ENCODE results near the gene RARB. TPM values are rescaled to one million over a fixed set of nuclear protein-coding genes. Genes with fewer than 3 reads are reported as not detected.

Gene RARB
- polyA plus RNA-seq, 6 donors from 2014 or later = 0.13 to 0.17 TPM; not detected in 4

GRCh38 chr3:25542492-25543039, 114.5 kb downstream of the RARB start:
- DNase-seq (no peak), ATAC-seq (ENCODE audit: low read depth in 2 of 2) (no peak)
- Mint-ChIP-seq H3K4me1 (no peaks in the 10 kb centered on the region), H3K9me3 (peaks cover 0 to 3% (median 0%) of the 10 kb centered on the region in 7 donors), H3K27ac (peak overlapping the region in 1 of 6 donors; percentile 30), H3K36me3 (no peaks in the 10 kb centered on the region), H3K27me3 (peaks cover 0 to 18% (median 17%) of the 10 kb centered on the region in 3 donors), H3K4me3 (no peak overlapping the region)

GRCh38 chr3:25547103-25547502, 119.0 kb downstream of the RARB start:
- no peaks in the 10 kb centered on the region for H3K36me3 Mint-ChIP-seq
- no peak overlapping the region for H3K27ac Mint-ChIP-seq
- peaks cover 0 to 4% (median 0%) of the 10 kb centered on the region in 7 donors for H3K9me3 Mint-ChIP-seq
- no peak for ATAC-seq (ENCODE audit: low read depth in 2 of 2)
- H3K27me3 Mint-ChIP-seq = peaks cover 6 to 19% (median 16%) of the 10 kb centered on the region in 3 donors
- no peaks in the 10 kb centered on the region for H3K4me1 Mint-ChIP-seq
- DNase-seq = no peak
- no peak overlapping the region for H3K4me3 Mint-ChIP-seq

GRCh38 chr3:25547943-25548674, 120.0 kb downstream of the RARB start:
- Mint-ChIP-seq H3K9me3 (peaks cover 0 to 4% (median 0%) of the 10 kb centered on the region in 7 donors), H3K4me3 (no peak overlapping the region)

GRCh38 chr3:25548836-25549235, 120.8 kb downstream of the RARB start:
- no peak for ATAC-seq (ENCODE audit: low read depth in 2 of 2)
- Mint-ChIP-seq H3K27ac (no peak overlapping the region), H3K27me3 (peaks cover 9 to 20% (median 16%) of the 10 kb centered on the region in 3 donors), H3K36me3 (no peaks in the 10 kb centered on the region), H3K4me3 (no peak overlapping the region), H3K9me3 (peaks cover 0 to 4% (median 0%) of the 10 kb centered on the region in 7 donors), H3K4me1 (no peaks in the 10 kb centered on the region)
- DNase-seq = no peak

More at GRCh38 chr3:25547943-25548674, 120.0 kb downstream of the RARB start:
- DNase-seq (no peak), ATAC-seq (ENCODE audit: low read depth in 2 of 2) (no peak)
- no peak overlapping the region for H3K27ac Mint-ChIP-seq
- H3K4me1 Mint-ChIP-seq = no peaks in the 10 kb centered on the region
- H3K27me3 Mint-ChIP-seq = peaks cover 6 to 26% (median 16%) of the 10 kb centered on the region in 3 donors
- H3K36me3 Mint-ChIP-seq = no peaks in the 10 kb centered on the region

GRCh38 chr3:25552251-25552650, 124.2 kb downstream of the RARB start:
- Mint-ChIP-seq H3K27me3 (peaks cover 8 to 12% (median 11%) of the 10 kb centered on the region in 3 donors), H3K36me3 (no peaks in the 10 kb centered on the region), H3K9me3 (peaks cover 0 to 4% (median 0%) of the 10 kb centered on the region in 7 donors), H3K4me1 (no peaks in the 10 kb centered on the region), H3K4me3 (no peak overlapping the region), H3K27ac (no peak overlapping the region)
- DNase-seq = no peak
- no peak for ATAC-seq (ENCODE audit: low read depth in 2 of 2)

- no peak for ATAC-seq (ENCODE audit: low read depth in 2 of 2)
- Mint-ChIP-seq H3K9me3 (peaks cover 0 to 4% (median 0%) of the 10 kb centered on the region in 7 donors), H3K4me1 (no peaks in the 10 kb centered on the region), H3K4me3 (no peak overlapping the region), H3K27ac (no peak overlapping the region), H3K36me3 (no peaks in the 10 kb centered on the region), H3K27me3 (peaks cover 6 to 11% (median 8%) of the 10 kb centered on the region in 3 donors)
- no peak for DNase-seq
Observed at GRCh38 chr3:25554376-25554775, 126.3 kb downstream of the RARB start.

- peaks cover 5 to 11% (median 6%) of the 10 kb centered on the region in 3 donors for H3K27me3 Mint-ChIP-seq
- H3K9me3 Mint-ChIP-seq = peaks cover 0 to 3% (median 0%) of the 10 kb centered on the region in 7 donors
- no peak overlapping the region for H3K4me3 Mint-ChIP-seq
- H3K4me1 Mint-ChIP-seq = no peaks in the 10 kb centered on the region
- H3K27ac Mint-ChIP-seq = no peak overlapping the region
- DNase-seq (no peak), ATAC-seq (ENCODE audit: low read depth in 2 of 2) (no peak)
- H3K36me3 Mint-ChIP-seq = no peaks in the 10 kb centered on the region
Observed at GRCh38 chr3:25555695-25556437, 127.8 kb downstream of the RARB start.

- no peaks in the 10 kb centered on the region for H3K36me3 Mint-ChIP-seq
Observed at GRCh38 chr3:25556447-25556846, 128.4 kb downstream of the RARB start.

GRCh38 chr3:25557694-25558093, 129.6 kb downstream of the RARB start:
- ATAC-seq (ENCODE audit: low read depth in 2 of 2) = no peak
- peaks cover 0 to 4% (median 1%) of the 10 kb centered on the region in 3 donors for H3K27me3 Mint-ChIP-seq
- H3K4me3 Mint-ChIP-seq = no peak overlapping the region
- H3K27ac Mint-ChIP-seq = no peak overlapping the region
- no peaks in the 10 kb centered on the region for H3K36me3 Mint-ChIP-seq
- no peaks in the 10 kb centered on the region for H3K9me3 Mint-ChIP-seq
- DNase-seq = no peak
- no peaks in the 10 kb centered on the region for H3K4me1 Mint-ChIP-seq

More at GRCh38 chr3:25556447-25556846, 128.4 kb downstream of the RARB start:
- no peak for ATAC-seq (ENCODE audit: low read depth in 2 of 2)
- no peaks in the 10 kb centered on the region for H3K4me1 Mint-ChIP-seq
- no peak overlapping the region for H3K4me3 Mint-ChIP-seq
- H3K27ac Mint-ChIP-seq = no peak overlapping the region
- H3K9me3 Mint-ChIP-seq = no peaks in the 10 kb centered on the region
- peaks cover 0 to 7% (median 6%) of the 10 kb centered on the region in 3 donors for H3K27me3 Mint-ChIP-seq
- DNase-seq = no peak

- H3K27me3 Mint-ChIP-seq = peaks cover 0 to 4% (median 0%) of the 10 kb centered on the region in 3 donors
- H3K4me1 Mint-ChIP-seq = no peaks in the 10 kb centered on the region
- no peak for DNase-seq
- H3K27ac Mint-ChIP-seq = no peak overlapping the region
- ATAC-seq (ENCODE audit: low read depth in 2 of 2) = no peak
- no peak overlapping the region for H3K4me3 Mint-ChIP-seq
- no peaks in the 10 kb centered on the region for H3K9me3 Mint-ChIP-seq
- H3K36me3 Mint-ChIP-seq = no peaks in the 10 kb centered on the region
Observed at GRCh38 chr3:25558121-25558520, 130.1 kb downstream of the RARB start.

GRCh38 chr3:25558796-25559195, 130.7 kb downstream of the RARB start:
- Mint-ChIP-seq H3K36me3 (no peaks in the 10 kb centered on the region), H3K27me3 (peaks cover 0 to 2% (median 0%) of the 10 kb centered on the region in 3 donors), H3K4me1 (no peaks in the 10 kb centered on the region), H3K9me3 (no peaks in the 10 kb centered on the region), H3K4me3 (no peak overlapping the region), H3K27ac (no peak overlapping the region)
- DNase-seq = no peak
- no peak for ATAC-seq (ENCODE audit: low read depth in 2 of 2)

GRCh38 chr3:25563601-25564000, 135.5 kb downstream of the RARB start:
- DNase-seq (no peak), ATAC-seq (ENCODE audit: low read depth in 2 of 2) (no peak)
- peaks cover 0 to 3% (median 0%) of the 10 kb centered on the region in 7 donors for H3K9me3 Mint-ChIP-seq
- no peak overlapping the region for H3K4me3 Mint-ChIP-seq
- no peak overlapping the region for H3K27ac Mint-ChIP-seq
- no peaks in the 10 kb centered on the region for H3K4me1 Mint-ChIP-seq
- H3K27me3 Mint-ChIP-seq = peaks cover 0 to 6% (median 0%) of the 10 kb centered on the region in 3 donors
- no peaks in the 10 kb centered on the region for H3K36me3 Mint-ChIP-seq

GRCh38 chr3:25564075-25564474, 136.0 kb downstream of the RARB start:
- Mint-ChIP-seq H3K27ac (no peak overlapping the region), H3K9me3 (peaks cover 0 to 3% (median 0%) of the 10 kb centered on the region in 7 donors), H3K36me3 (no peaks in the 10 kb centered on the region), H3K4me3 (no peak overlapping the region), H3K4me1 (no peaks in the 10 kb centered on the region), H3K27me3 (peaks cover 0 to 6% (median 0%) of the 10 kb centered on the region in 3 donors)
- ATAC-seq (ENCODE audit: low read depth in 2 of 2) = no peak
- no peak for DNase-seq
